Pancreas (tissue), 10 donors: Measurements from ENCODE around the gene TBC1D17. TPM values are rescaled to one million over a fixed set of nuclear protein-coding genes. Genes with fewer than 3 reads are reported as not detected.

Source experiments
- ATAC-seq, 4 donors: fragments of 200-7000 bp; cut with Tn5 transposase; one replicate each; pipeline versions ENCODE4 v1.8.0 to v1.9.1; 2020; ENCODE audit warnings: mild to moderate bottlenecking in 4 of 4, moderate library complexity in 4 of 4
- DNase-seq, 6 donors: peaks; one replicate each; pipeline ENCODE4 v3.0.0-alpha.2; 2020
- FAIRE-seq: peaks from 2 replicates; lab custom pipeline; 2012; peaks lifted over from hg19 to GRCh38; lab: Jason Lieb, UNC
- H3K27ac ChIP-seq, 4 donors: fragments of 200-600 bp; sonication (generic); 1 replicate in 3 of 4; 2 replicates in 1 of 4; pipeline versions ENCODE4 v1.5.0 to v1.8.0; 2020
- H3K27me3 ChIP-seq, 4 donors: fragments of 200-600 bp; one replicate each; pipeline ENCODE4 v1.8.0; 2021
- H3K36me3 ChIP-seq, 3 donors: fragments of 200-600 bp; sonication (generic) in 1 of 3; one replicate each; pipeline versions ENCODE4 v1.5.0 to v1.8.0; 2020 to 2021
- H3K4me1 ChIP-seq, 3 donors: fragments of 200-600 bp; one replicate each; pipeline ENCODE4 v1.8.0; 2021
- H3K4me3 ChIP-seq, 4 donors: fragments of 200-600 bp; sonication (generic) in 2 of 4; one replicate each; pipeline versions ENCODE4 v1.5.0 to v1.8.0; 2020 to 2021
- H3K9me3 ChIP-seq, 4 donors: fragments of 200-600 bp; one replicate each; pipeline ENCODE4 v1.8.0; 2021
- WGBS, 2 donors: extraction: QIAGEN DNeasy Blood & Tissue Kit; methylation state at CpG; one replicate each; pipeline ENCODE4 v1.1.7; 2013; 5-methylcytosine and 5-hydroxymethylcytosine counted together
- intact Hi-C, 3 donors: fragments of 100-400 bp; cut with DNase I; formaldehyde crosslinking; loops; one replicate each; pipeline versions ENCODE4 v1.11.1 to v1.14.2; 2022
- microRNA-seq, 2 donors: library from miRNA; unstranded; fragments of <30 nt; microRNA quantifications; one replicate each; pipeline versions ENCODE4 to v1.1.0, GENCODE V29; 2019 to 2020
- polyA plus RNA-seq, 2 donors: library from polyadenylated mRNA; stranded (reverse); fragments of 200-250 nt; gene quantifications; one replicate each; pipeline ENCODE4 v1.2.3, GENCODE V29; 2013
- total RNA-seq, 6 donors: library from RNA; stranded (reverse); fragmentation: NEBNext Ultra II Directional in 4 of 6; extraction: Animal tissue kit (Norgen Biotek cat#: 25700) in 4 of 6; gene quantifications; one replicate each; pipeline versions ENCODE4 v1.2.1 to v1.2.4, GENCODE V29; 2021 to 2023
- TF ChIP-seq, protein P1 (sequence below), 4 donors: fragments of 200-600 bp; sonication (generic) in 3 of 4; IDR thresholded peaks; one replicate each; pipeline versions ENCODE4 v1.5.0 to v1.8.0; 2021; ENCODE audit warnings: antibody characterized with exemption in 4 of 4
- donor health status: healthy with polysubstance abuse.
- donor health status: DM: no; HTN: no; CAD: no; lungs with moderate emphysema.
- donor health status: DM: no; HTN: no; CAD: no.
- donor health status: control.
- donor health status: control.
- donor health status: Bipolar disorder and iron deficiency.
- donor health status: DM: yes; HTN: yes; CAD: no.
- donor health status: DM: no; HTN: no; CAD: no.
- donor health status: DM: no; HTN: no; CAD: no.
- donor health status: DM: yes; HTN: yes; CAD: no.

The TBC1D17 gene
- total and polyA plus RNA-seq, 8 donors, result 21.0 to 99.3 (median 31.3) TPM

DNA sequence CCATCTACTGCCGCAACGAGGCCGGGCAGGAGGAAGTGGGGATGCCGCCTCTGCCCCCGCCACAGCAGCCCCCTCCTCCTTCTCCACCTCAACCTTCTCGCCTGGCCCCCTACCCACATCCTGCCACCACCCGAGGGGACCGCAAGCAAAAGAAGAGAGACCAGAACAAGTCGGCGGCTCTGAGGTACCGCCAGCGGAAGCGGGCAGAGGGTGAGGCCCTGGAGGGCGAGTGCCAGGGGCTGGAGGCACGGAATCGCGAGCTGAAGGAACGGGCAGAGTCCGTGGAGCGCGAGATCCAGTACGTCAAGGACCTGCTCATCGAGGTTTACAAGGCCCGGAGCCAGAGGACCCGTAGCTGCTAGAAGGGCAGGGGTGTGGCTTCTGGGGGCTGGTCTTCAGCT lies 55.2 kb downstream of the TBC1D17 start:
- 90 to 92% methylated on average over 21 to 25 of the region's 25 CpGs for WGBS, 2 donors
- no peaks in the 10 kb centered on the region for H3K9me3 ChIP-seq
- FAIRE-seq (no peak), DNase-seq (no peak), ATAC-seq (no peak)
- no peaks in the 10 kb centered on the region for H3K36me3 ChIP-seq
- H3K4me3 ChIP-seq, result no peak overlapping the region
- H3K27ac ChIP-seq, result no peak overlapping the region
- no peaks in the 10 kb centered on the region for H3K27me3 ChIP-seq
- peaks cover 4 to 8% (median 8%) of the 10 kb centered on the region in 3 donors for H3K4me1 ChIP-seq
- intact Hi-C loops, result no loop called here
- TF ChIP-seq, protein P1, sequence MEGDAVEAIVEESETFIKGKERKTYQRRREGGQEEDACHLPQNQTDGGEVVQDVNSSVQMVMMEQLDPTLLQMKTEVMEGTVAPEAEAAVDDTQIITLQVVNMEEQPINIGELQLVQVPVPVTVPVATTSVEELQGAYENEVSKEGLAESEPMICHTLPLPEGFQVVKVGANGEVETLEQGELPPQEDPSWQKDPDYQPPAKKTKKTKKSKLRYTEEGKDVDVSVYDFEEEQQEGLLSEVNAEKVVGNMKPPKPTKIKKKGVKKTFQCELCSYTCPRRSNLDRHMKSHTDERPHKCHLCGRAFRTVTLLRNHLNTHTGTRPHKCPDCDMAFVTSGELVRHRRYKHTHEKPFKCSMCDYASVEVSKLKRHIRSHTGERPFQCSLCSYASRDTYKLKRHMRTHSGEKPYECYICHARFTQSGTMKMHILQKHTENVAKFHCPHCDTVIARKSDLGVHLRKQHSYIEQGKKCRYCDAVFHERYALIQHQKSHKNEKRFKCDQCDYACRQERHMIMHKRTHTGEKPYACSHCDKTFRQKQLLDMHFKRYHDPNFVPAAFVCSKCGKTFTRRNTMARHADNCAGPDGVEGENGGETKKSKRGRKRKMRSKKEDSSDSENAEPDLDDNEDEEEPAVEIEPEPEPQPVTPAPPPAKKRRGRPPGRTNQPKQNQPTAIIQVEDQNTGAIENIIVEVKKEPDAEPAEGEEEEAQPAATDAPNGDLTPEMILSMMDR (IDR thresholded peaks at IDR 0.05), result no peak

DNA sequence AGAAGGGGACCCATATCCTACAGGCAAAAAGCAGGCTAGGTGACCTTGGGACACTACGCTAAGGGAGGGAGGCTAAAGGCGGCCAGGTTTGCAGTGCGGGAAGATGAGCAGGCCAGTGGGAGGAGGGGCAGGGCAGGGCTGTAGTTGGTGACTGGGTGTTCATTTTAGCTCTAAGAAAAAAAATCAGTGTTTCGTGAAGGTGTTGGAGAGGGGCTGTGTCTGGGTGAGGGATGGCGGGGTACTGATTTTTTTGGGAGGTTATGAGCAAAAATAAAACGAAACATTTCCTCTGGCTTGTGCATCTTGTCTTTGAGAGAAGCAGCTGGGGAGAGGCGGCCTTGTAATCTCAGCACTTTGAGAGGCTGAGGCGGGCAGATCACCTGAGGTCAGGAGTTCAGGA lies 56.1 kb downstream of the TBC1D17 start:
- FAIRE-seq (no peak), ATAC-seq (no peak), DNase-seq (no peak)
- intact Hi-C loops, result no loop called here
- H3K27me3 ChIP-seq, result no peaks in the 10 kb centered on the region
- no peaks in the 10 kb centered on the region for H3K9me3 ChIP-seq
- WGBS, 2 donors, result 72 to 80% methylated on average over 8 of the region's 8 CpGs
- H3K4me1 ChIP-seq, result peaks cover 0 to 7% (median 3%) of the 10 kb centered on the region in 3 donors
- TF ChIP-seq, protein P1 (IDR thresholded peaks at IDR 0.05), result no peak
- H3K27ac ChIP-seq, result no peak overlapping the region
- no peak overlapping the region for H3K4me3 ChIP-seq
- H3K36me3 ChIP-seq, result no peaks in the 10 kb centered on the region

DNA sequence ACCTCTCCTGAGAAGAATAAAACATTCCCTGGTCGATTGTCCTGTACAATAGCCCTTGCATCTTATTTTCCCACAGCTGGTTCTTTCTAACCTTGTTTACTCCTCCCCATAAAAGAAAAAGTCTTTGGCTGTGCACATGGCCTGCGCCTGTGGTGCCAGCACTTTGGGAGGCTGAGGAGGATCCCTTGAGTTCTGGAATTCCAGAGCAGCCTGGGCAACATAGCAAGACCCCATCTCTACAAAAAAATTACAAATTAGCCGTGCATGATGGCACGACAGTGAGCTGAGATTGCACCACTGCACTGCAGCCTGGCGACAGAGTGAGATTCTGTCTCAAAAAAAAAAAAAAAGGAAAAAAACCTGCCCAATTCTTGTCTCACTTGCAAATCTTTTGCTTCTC lies 59.0 kb downstream of the TBC1D17 start:
- Histone ChIP-seq H3K36me3 (no peaks in the 10 kb centered on the region), H3K4me1 (peaks cover 0 to 9% (median 3%) of the 10 kb centered on the region in 3 donors), H3K27me3 (no peaks in the 10 kb centered on the region), H3K9me3 (no peaks in the 10 kb centered on the region), H3K27ac (no peak overlapping the region), H3K4me3 (no peak overlapping the region)
- TF ChIP-seq, protein P1 (IDR thresholded peaks at IDR 0.05), result no peak
- 62 to 67% methylated on average over 5 of the region's 5 CpGs for whole genome bisulfite sequencing, 2 donors
- intact Hi-C loops, result loop anchor here in 2 of 3 donors (2.0 to 5.0 kb wide), 2 partner anchors 46 to 48 kb away; no protein-coding TSS in a partner anchor
- FAIRE-seq, result no peak
- ATAC-seq, result no peak
- DNase-seq, result no peak

DNA sequence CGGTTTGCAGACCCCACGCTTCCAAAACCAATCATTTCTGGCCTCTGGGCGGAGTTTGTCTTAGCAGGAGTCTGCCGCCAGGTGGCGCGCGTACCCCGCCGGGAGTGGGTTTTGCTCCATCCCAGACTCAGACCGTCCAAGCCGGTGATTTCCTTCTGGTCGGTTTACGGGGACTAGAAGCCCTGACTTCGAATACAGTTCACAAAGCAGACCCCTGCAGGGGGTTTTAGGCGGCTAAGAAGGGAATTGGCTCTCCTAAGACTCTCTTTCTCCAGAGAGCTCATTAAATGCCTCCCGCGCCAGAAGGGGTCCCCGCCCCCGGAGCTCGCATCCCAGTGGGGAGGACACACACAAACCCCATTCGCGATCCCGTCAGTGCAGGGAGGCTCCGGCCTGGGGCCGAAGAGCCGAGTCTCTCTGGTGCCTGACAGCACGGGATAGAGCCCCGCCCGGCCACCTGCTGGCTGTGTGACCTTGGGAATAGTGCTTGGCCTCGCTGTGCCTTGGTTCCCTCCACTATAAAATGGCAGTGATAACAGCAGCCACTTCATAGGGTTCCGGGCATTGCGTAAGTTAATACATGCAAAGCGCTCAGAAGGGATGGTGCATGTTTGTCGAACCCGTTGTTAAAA lies 60.4 kb downstream of the TBC1D17 start:
- peak; percentile 61 to 96 (median 82) for DNase-seq
- intact Hi-C loops, result loop anchor here in 2 of 3 donors (2.0 to 5.0 kb wide), 2 partner anchors 44 to 47 kb away; no protein-coding TSS in a partner anchor
- H3K36me3 ChIP-seq, result no peaks in the 10 kb centered on the region
- peak overlapping the region in 2 of 4 donors; percentile 8 to 35 for H3K4me3 ChIP-seq
- WGBS, 2 donors, result 7% methylated on average over 35 of the region's 35 CpGs
- FAIRE-seq, result no peak
- H3K27me3 ChIP-seq, result no peaks in the 10 kb centered on the region
- H3K4me1 ChIP-seq, result peaks cover 0 to 16% (median 3%) of the 10 kb centered on the region in 3 donors
- TF ChIP-seq, protein P1 (IDR thresholded peaks at IDR 0.05), result peak; percentile 90 to 93 (median 91)
- H3K9me3 ChIP-seq, result no peaks in the 10 kb centered on the region
- H3K27ac ChIP-seq, result peak overlapping the region in 1 of 4 donors; percentile 40
- ATAC-seq, result peak; percentile 89 to 96 (median 91)

Small RNAs within 50 kb of the gene (microRNA-seq; reads per million reads assigned to microRNA genes)
- gene MIR4749, result 0.59 to 0.77 reads per million in 2 donors
- gene MIR4750, result 0 to 0.59 reads per million in 2 donors
- 0 to 0.59 reads per million in 2 donors for gene MIR6800

Other genes with a start within 250 kb of the TBC1D17 start
- 10 to 100 TPM in 2 of 6 donors, 1 to 10 TPM in 4; 5.5 to 24.4 (median 7.5) TPM for gene RRAS, start 237.6 kb upstream of the TBC1D17 start, total RNA-seq
- 10 to 100 TPM; 27.2 to 42.9 TPM for gene RRAS, start 237.6 kb upstream of the TBC1D17 start, polyA plus RNA-seq
- 10 to 100 TPM; 17.3 to 34.8 (median 28.3) TPM for gene SCAF1, start 235.5 kb upstream of the TBC1D17 start, total RNA-seq
- 10 to 100 TPM; 17.8 to 30.4 TPM for gene SCAF1, start 235.5 kb upstream of the TBC1D17 start, polyA plus RNA-seq
- gene IRF3, start 211.8 kb upstream of the TBC1D17 start, total RNA-seq, result 10 to 100 TPM; 34.4 to 66.0 (median 44.7) TPM
- gene IRF3, start 211.8 kb upstream of the TBC1D17 start, polyA plus RNA-seq, result 100 to 1,000 TPM; 213 to 289 TPM
- gene BCL2L12, start 211.8 kb upstream of the TBC1D17 start, total RNA-seq, result 10 to 100 TPM in 2 of 6 donors, 1 to 10 TPM in 4; 6.0 to 12.0 (median 9.6) TPM
- gene BCL2L12, start 211.8 kb upstream of the TBC1D17 start, polyA plus RNA-seq, result 10 to 100 TPM; 16.2 to 16.5 TPM
- gene PRMT1, start 200.4 kb upstream of the TBC1D17 start, total RNA-seq, result 10 to 100 TPM; 27.2 to 61.1 (median 43.3) TPM
- gene PRMT1, start 200.4 kb upstream of the TBC1D17 start, polyA plus RNA-seq, result 10 to 100 TPM; 95.3 to 98.7 TPM
- under 1 TPM; 0.28 to 1.00 (median 0.58) TPM for gene ADM5, start 188.1 kb upstream of the TBC1D17 start, total RNA-seq
- 1 to 10 TPM; 2.4 to 2.5 TPM for gene ADM5, start 188.1 kb upstream of the TBC1D17 start, polyA plus RNA-seq
- 1 to 10 TPM in 4 of 6 donors, under 1 TPM in 2; 0.28 to 5.6 (median 2.1) TPM for gene CPT1C, start 186.6 kb upstream of the TBC1D17 start, total RNA-seq
- 10 to 100 TPM; 10.5 to 12.6 TPM for gene CPT1C, start 186.6 kb upstream of the TBC1D17 start, polyA plus RNA-seq
- gene TSKS, start 114.4 kb upstream of the TBC1D17 start, total RNA-seq, result under 1 TPM in 3 of 6 donors, not detected in 3; 0.08 to 0.34 (median 0.09) TPM
- gene TSKS, start 114.4 kb upstream of the TBC1D17 start, polyA plus RNA-seq, result under 1 TPM; 0.35 to 0.76 TPM
- 10 to 100 TPM; 29.3 to 42.8 (median 34.2) TPM for gene AP2A1, start 110.7 kb upstream of the TBC1D17 start, total RNA-seq
- gene AP2A1, start 110.7 kb upstream of the TBC1D17 start, polyA plus RNA-seq, result 10 to 100 TPM; 27.1 to 29.0 TPM
- gene FUZ, start 64.4 kb upstream of the TBC1D17 start, total RNA-seq, result 10 to 100 TPM in 3 of 6 donors, 1 to 10 TPM in 3; 8.8 to 22.3 (median 12.1) TPM
- 10 to 100 TPM; 24.3 to 30.3 TPM for gene FUZ, start 64.4 kb upstream of the TBC1D17 start, polyA plus RNA-seq
- 10 to 100 TPM; 19.4 to 34.9 (median 24.3) TPM for gene MED25, start 59.4 kb upstream of the TBC1D17 start, total RNA-seq
- 10 to 100 TPM; 56.8 to 60.0 TPM for gene MED25, start 59.4 kb upstream of the TBC1D17 start, polyA plus RNA-seq
- 100 to 1,000 TPM in 1 of 6 donors, 10 to 100 TPM in 5; 48.8 to 116 (median 72.8) TPM for gene PTOV1, start 26.5 kb upstream of the TBC1D17 start, total RNA-seq
- gene PTOV1, start 26.5 kb upstream of the TBC1D17 start, polyA plus RNA-seq, result 100 to 1,000 TPM; 177 to 191 TPM
- gene PNKP, start 10.1 kb upstream of the TBC1D17 start, total RNA-seq, result 10 to 100 TPM; 28.7 to 52.4 (median 34.6) TPM
- gene PNKP, start 10.1 kb upstream of the TBC1D17 start, polyA plus RNA-seq, result 100 to 1,000 TPM in 1 of 2 donors, 10 to 100 TPM in 1; 76.0 to 154 TPM
- gene AKT1S1, start 347 bp upstream of the TBC1D17 start, total RNA-seq, result 10 to 100 TPM; 13.8 to 22.1 (median 16.2) TPM
- gene AKT1S1, start 347 bp upstream of the TBC1D17 start, polyA plus RNA-seq, result 10 to 100 TPM; 22.7 to 31.1 TPM
- gene IL4I1, start 19.2 kb downstream of the TBC1D17 start, total RNA-seq, result 1 to 10 TPM in 2 of 6 donors, under 1 TPM in 4; 0.23 to 4.0 (median 0.63) TPM
- 1 to 10 TPM in 1 of 2 donors, under 1 TPM in 1; 0.45 to 1.1 TPM for gene IL4I1, start 19.2 kb downstream of the TBC1D17 start, polyA plus RNA-seq
- gene ATF5, start 51.5 kb downstream of the TBC1D17 start, total RNA-seq, result 10 to 100 TPM in 3 of 6 donors, 1 to 10 TPM in 3; 8.2 to 16.6 (median 11.2) TPM
- gene ATF5, start 51.5 kb downstream of the TBC1D17 start, polyA plus RNA-seq, result 10 to 100 TPM; 16.0 to 25.7 TPM
- 10 to 100 TPM; 11.4 to 26.4 (median 15.0) TPM for gene NUP62, start 51.8 kb downstream of the TBC1D17 start, total RNA-seq
- gene NUP62, start 51.8 kb downstream of the TBC1D17 start, polyA plus RNA-seq, result 10 to 100 TPM; 19.6 to 20.7 TPM
- 10 to 100 TPM in 1 of 6 donors, 1 to 10 TPM in 3, under 1 TPM in 2; 0.14 to 26.5 (median 1.6) TPM for gene SIGLEC11, start 83.5 kb downstream of the TBC1D17 start, total RNA-seq
- 1 to 10 TPM in 1 of 2 donors, under 1 TPM in 1; 0.35 to 5.1 TPM for gene SIGLEC11, start 83.5 kb downstream of the TBC1D17 start, polyA plus RNA-seq
- 10 to 100 TPM; 14.4 to 32.4 (median 18.2) TPM for gene VRK3, start 147.7 kb downstream of the TBC1D17 start, total RNA-seq
- 10 to 100 TPM; 16.8 to 17.4 TPM for gene VRK3, start 147.7 kb downstream of the TBC1D17 start, polyA plus RNA-seq
- 1 to 10 TPM; 3.7 to 6.3 (median 4.2) TPM for gene ZNF473, start 148.3 kb downstream of the TBC1D17 start, total RNA-seq
- gene ZNF473, start 148.3 kb downstream of the TBC1D17 start, polyA plus RNA-seq, result 1 to 10 TPM; 1.9 to 2.8 TPM